GM21526 (cell line): Measurements from ENCODE around the gene VPS37B.
"Not testable (repeated sequence)": the region's sequence is repeated elsewhere in the genome, so short reads cannot be mapped to it uniquely, and the experiment has no call there.

Source experiments
- ATAC-seq: cut with Tn5 transposase; IDR thresholded peaks from one replicate; pipeline ENCODE4 v1.9.1; 2021; ENCODE audit warnings: moderate library complexity; ENCODE audit not compliant: unreplicated experiment, low FRiP score

Gene VPS37B

GRCh38 chr12:122895704-122896636, at the start of gene VPS37B:
TSS of gene VPS37B (minus strand) at chr12:122896124. CDS start at chr12:122896062, 62 bp downstream.
- peak; percentile 44 for ATAC-seq

GRCh38 chr12:122944605-122945592, 49.0 kb upstream of the VPS37B start:
- no peak for ATAC-seq

- ATAC-seq: no peak
Measured at GRCh38 chr12:122943196-122943595, 47.3 kb upstream of the VPS37B start.

GRCh38 chr12:122942637-122943036, 46.7 kb upstream of the VPS37B start:
- ATAC-seq: no peak

GRCh38 chr12:122941351-122941750, 45.4 kb upstream of the VPS37B start:
- not testable (repeated sequence) for ATAC-seq

- no peak for ATAC-seq
Measured at GRCh38 chr12:122939125-122939524, 43.2 kb upstream of the VPS37B start.

GRCh38 chr12:122937622-122938091, 41.7 kb upstream of the VPS37B start:
- ATAC-seq: no peak

- ATAC-seq: no peak
Measured at GRCh38 chr12:122935318-122935717, 39.4 kb upstream of the VPS37B start.

- no peak for ATAC-seq
Measured at GRCh38 chr12:122934722-122935121, 38.8 kb upstream of the VPS37B start.

GRCh38 chr12:122932207-122932606, 36.3 kb upstream of the VPS37B start:
- ATAC-seq: no peak

GRCh38 chr12:122929812-122930211, 33.9 kb upstream of the VPS37B start:
- ATAC-seq: no peak

- no peak for ATAC-seq
Measured at GRCh38 chr12:122929148-122929538, 33.2 kb upstream of the VPS37B start.

GRCh38 chr12:122928404-122929147, 32.7 kb upstream of the VPS37B start:
- ATAC-seq: no peak

GRCh38 chr12:122927756-122928403, 32.0 kb upstream of the VPS37B start:
- ATAC-seq: no peak

GRCh38 chr12:122921917-122922316, 26.0 kb upstream of the VPS37B start:
- no peak for ATAC-seq

GRCh38 chr12:122920687-122921086, 24.8 kb upstream of the VPS37B start:
- ATAC-seq: no peak

- no peak for ATAC-seq
Measured at GRCh38 chr12:122918827-122919226, 22.9 kb upstream of the VPS37B start.

GRCh38 chr12:122917507-122918121, 21.7 kb upstream of the VPS37B start:
- ATAC-seq: no peak
